Left ventricle myocardium inferior (tissue), 1 donor: ENCODE measurements around the gene DGKA. TPM values are rescaled to one million over a fixed set of nuclear protein-coding genes. Genes with fewer than 3 reads are reported as not detected.

Experiments
- DNase-seq: peaks from one replicate; pipeline ENCODE4 v3.0.0-alpha.2; 2020
- H3K27ac ChIP-seq: fragments of 200-600 bp; replicated peaks from 2 replicates; pipeline ENCODE4 v1.8.0; 2021
- H3K27me3 ChIP-seq: fragments of 200-600 bp; 2 replicates; pipeline ENCODE4 v1.8.0; 2021; ENCODE audit warnings: low read depth
- H3K36me3 ChIP-seq: fragments of 200-600 bp; 2 replicates; pipeline ENCODE4 v1.8.0; 2021
- H3K4me1 ChIP-seq: fragments of 200-600 bp; 2 replicates; pipeline ENCODE4 v1.8.0; 2021
- H3K4me3 ChIP-seq: fragments of 200-600 bp; 2 replicates; pipeline ENCODE4 v1.8.0; 2021; ENCODE audit warnings: mild to moderate bottlenecking, moderate library complexity
- H3K9me3 ChIP-seq: fragments of 200-600 bp; replicated peaks from 2 replicates; pipeline ENCODE4 v1.8.0; 2021
- CTCF ChIP-seq: fragments of 200-600 bp; IDR thresholded peaks from 2 replicates; pipeline ENCODE4 v1.8.0; 2021; ENCODE audit warnings: antibody characterized with exemption, mild to moderate bottlenecking, borderline replicate concordance
- intact Hi-C: fragments of 100-400 bp; cut with micrococcal nuclease; formaldehyde crosslinking; loops from one replicate; pipeline ENCODE4 v1.11.0; 2022
- long read RNA-seq: library from polyadenylated mRNA; unstranded; transcript quantifications from one replicate; pipeline ENCODE4 v2.0.0, GENCODE V29; 2021
- total RNA-seq: library from RNA; stranded (reverse); fragmentation: NEBNext Ultra II Directional; extraction: Animal tissue kit (Norgen Biotek cat#: 25700); gene quantifications from one replicate; pipeline ENCODE4 v1.2.1, GENCODE V29; 2021
- donor health status: DM: no; HTN: yes; CAD: no; lungs with severe emphysema.

DGKA gene
- 6.5 TPM for total RNA-seq
- long read RNA-seq, partial matches to known transcripts = 0 of 7 reads
- long read RNA-seq, other reads (novel, unspliced or antisense) = 7 of 7 reads

GRCh38 chr12:55930771-55931316 is at the start of gene DGKA:
Gene DGKA (plus strand): TSS chr12:55931162. CDS start chr12:55936504, 5,342 bp downstream.
- Histone ChIP-seq H3K9me3 (no peaks in the 10 kb centered on the region), H3K27ac (peak within 1 kb of the TSS; percentile 91), H3K4me3 (peak within 1 kb of the TSS; percentile 84), H3K36me3 (no peaks in the 10 kb centered on the region), H3K27me3 (no peaks in the 10 kb centered on the region), H3K4me1 (peaks cover 75% of the 10 kb centered on the region)
- peak; percentile 25 for DNase-seq
- peak; percentile 64 for TF ChIP-seq CTCF
- intact Hi-C loops = loop anchor here (10.0 kb wide), 1 partner anchor 106 kb away; the partner anchor contains the start of gene DNAJC14

- no peaks in the 10 kb centered on the region for H3K4me1 ChIP-seq
- no peaks in the 10 kb centered on the region for H3K36me3 ChIP-seq
- DNase-seq = no peak
- intact Hi-C loops = no loop called here
- no peak for TF ChIP-seq CTCF
- H3K27ac ChIP-seq = no peak overlapping the region
- H3K27me3 ChIP-seq = no peaks in the 10 kb centered on the region
- no peaks in the 10 kb centered on the region for H3K9me3 ChIP-seq
- H3K4me3 ChIP-seq = no peak overlapping the region
Observed at GRCh38 chr12:55885113-55885512, 45.8 kb upstream of the DGKA start.

- intact Hi-C loops = no loop called here
Observed at GRCh38 chr12:55891310-55891709, 39.7 kb upstream of the DGKA start.

GRCh38 chr12:55893723-55894122 is 37.2 kb upstream of the DGKA start:
- DNase-seq = no peak
- Histone ChIP-seq H3K4me3 (no peak overlapping the region), H3K4me1 (no peaks in the 10 kb centered on the region), H3K27ac (no peak overlapping the region), H3K27me3 (no peaks in the 10 kb centered on the region), H3K36me3 (no peaks in the 10 kb centered on the region), H3K9me3 (peaks cover 6% of the 10 kb centered on the region)
- intact Hi-C loops = no loop called here
- no peak for TF ChIP-seq CTCF

More at GRCh38 chr12:55891310-55891709, 39.7 kb upstream of the DGKA start:
- no peak for TF ChIP-seq CTCF
- Histone ChIP-seq H3K4me1 (no peaks in the 10 kb centered on the region), H3K27ac (no peak overlapping the region), H3K4me3 (no peak overlapping the region), H3K9me3 (peaks cover 6% of the 10 kb centered on the region), H3K36me3 (no peaks in the 10 kb centered on the region), H3K27me3 (no peaks in the 10 kb centered on the region)
- DNase-seq = no peak

GRCh38 chr12:55899082-55899481 is 31.9 kb upstream of the DGKA start:
- DNase-seq = no peak
- Histone ChIP-seq H3K27ac (no peak overlapping the region), H3K27me3 (no peaks in the 10 kb centered on the region), H3K36me3 (peaks cover 21% of the 10 kb centered on the region), H3K4me1 (no peaks in the 10 kb centered on the region), H3K4me3 (no peak overlapping the region), H3K9me3 (no peaks in the 10 kb centered on the region)
- no peak for TF ChIP-seq CTCF
- intact Hi-C loops = no loop called here
